B cell (primary cell): ENCODE measurements around the gene CHD6. TPM values are rescaled to one million over a fixed set of nuclear protein-coding genes. Genes with fewer than 3 reads are reported as not detected.

Source experiments
- ATAC-seq: fragments of 200-7000 bp; cut with Tn5 transposase; one replicate; pipeline ENCODE4 v1.10.0; 2021; ENCODE audit warnings: low read depth, mild to moderate bottlenecking, moderate number of reproducible peaks, moderate library complexity
- CTCF ChIA-PET: fragments of 350-600 bp; sonication (Branson Sonifier 250); formaldehyde crosslinking; loops from one replicate; lab custom pipeline; 2021; ENCODE audit warnings: antibody characterized with exemption, inconsistent platforms; lab: Charles Lee
- POLR2A ChIA-PET: fragments of 350-600 bp; sonication (Branson Sonifier 250); formaldehyde crosslinking; loops from one replicate; lab custom pipeline; 2021; ENCODE audit warnings: antibody characterized with exemption; lab: Charles Lee
- DNase-seq: peaks from one replicate; pipeline ENCODE4 v3.0.0; 2013
- H2AFZ ChIP-seq: 2 replicates; pipeline ENCODE4 v1.6.1; 2012; ENCODE audit warnings: mild to moderate bottlenecking, low read depth, low read length; ENCODE audit not compliant: insufficient read depth, poor library complexity, severe bottlenecking
- H3K27ac ChIP-seq, 2 donors: 1 replicate in 1 of 2; 2 replicates in 1 of 2; pipeline ENCODE4 v1.5.1; 2012 to 2013; ENCODE audit warnings: low read length in 2 of 2, mild to moderate bottlenecking in 2 of 2, moderate library complexity in 1 of 2
- H3K27me3 ChIP-seq, 4 experiments: fragments of 200-600 bp in 1 of 4; sonication (generic) in 1 of 4; replicated peaks in 1 of 4; 1 replicate in 2 of 4; 2 replicates in 2 of 4; pipeline versions ENCODE4 v1.6.1 to v1.7.0; 2013 to 2016; ENCODE audit warnings: low read length in 3 of 4, mild to moderate bottlenecking in 2 of 4, mixed read lengths in 1 of 4, moderate library complexity in 1 of 4; ENCODE audit not compliant: insufficient read depth in 4 of 4, control insufficient read depth in 3 of 4; ENCODE audit errors: control extremely low read depth in 1 of 4
- H3K36me3 ChIP-seq, 2 experiments: replicated peaks in 1 of 2; 1 replicate in 1 of 2; 2 replicates in 1 of 2; pipeline versions ENCODE4 v1.6.1 to v1.7.1; 2013; ENCODE audit warnings: low read length in 1 of 2; ENCODE audit not compliant: insufficient read depth in 2 of 2, control insufficient read depth in 1 of 2; ENCODE audit errors: control extremely low read depth in 1 of 2, extremely low read depth in 1 of 2
- H3K4me1 ChIP-seq, 2 donors: fragments of 200-600 bp in 1 of 2; sonication (generic) in 1 of 2; 1 replicate in 1 of 2; 2 replicates in 1 of 2; pipeline versions ENCODE4 v1.5.1 to v1.6.1; 2013 to 2017; ENCODE audit warnings: low read length in 2 of 2; ENCODE audit not compliant: control insufficient read depth in 2 of 2, insufficient read depth in 2 of 2
- H3K4me2 ChIP-seq: replicated peaks from 2 replicates; pipeline ENCODE3; 2012; ENCODE audit warnings: mild to moderate bottlenecking, low read depth, low read length; ENCODE audit not compliant: poor library complexity, severe bottlenecking
- H3K4me3 ChIP-seq, 5 experiments: fragments of 200-600 bp in 1 of 5; sonication (generic) in 1 of 5; 1 replicate in 3 of 5; 2 replicates in 2 of 5; pipeline versions ENCODE4 v1.5.1 to v1.7.0; 2011 to 2016; ENCODE audit warnings: low read length in 4 of 5, mild to moderate bottlenecking in 4 of 5, low read depth in 2 of 5, control low read depth in 1 of 5, moderate library complexity in 1 of 5; ENCODE audit not compliant: insufficient read depth in 1 of 5; ENCODE audit errors: control extremely low read depth in 1 of 5, extremely low read depth in 1 of 5
- H3K79me2 ChIP-seq: fragments of 200-600 bp; sonication (generic); one replicate; pipeline ENCODE4 v1.6.0; 2016; ENCODE audit warnings: low read length; ENCODE audit not compliant: control insufficient read depth, insufficient read depth
- H3K9ac ChIP-seq: fragments of 200-600 bp; sonication (generic); 2 replicates; pipeline ENCODE4 v1.6.1; 2017; ENCODE audit warnings: mild to moderate bottlenecking, low read length, moderate library complexity
- H3K9me3 ChIP-seq, 3 donors: one replicate each; pipeline versions ENCODE4 v1.6.1 to v1.7.1; 2013; ENCODE audit warnings: low read length in 2 of 3; ENCODE audit not compliant: control insufficient read depth in 2 of 3, insufficient read depth in 1 of 3; ENCODE audit errors: control extremely low read depth in 1 of 3
- H4K20me1 ChIP-seq: 2 replicates; pipeline ENCODE4 v1.6.0; 2012; ENCODE audit warnings: mild to moderate bottlenecking, low read length; ENCODE audit not compliant: insufficient read depth, control insufficient read depth, poor library complexity, severe bottlenecking
- H3K27ac Mint-ChIP-seq: one replicate; pipeline ENCODE4 v1.8.0; 2021; ENCODE audit warnings: mixed read lengths
- H3K27me3 Mint-ChIP-seq: one replicate; pipeline ENCODE4 v1.8.0; 2021; ENCODE audit warnings: mixed read lengths
- H3K4me1 Mint-ChIP-seq: one replicate; pipeline ENCODE4 v1.8.0; 2021; ENCODE audit warnings: mixed read lengths
- H3K4me3 Mint-ChIP-seq: one replicate; pipeline ENCODE4 v1.8.0; 2021; ENCODE audit warnings: mixed read lengths
- H3K9me3 Mint-ChIP-seq: one replicate; pipeline ENCODE4 v1.8.0; 2022; ENCODE audit warnings: mixed read lengths; ENCODE audit not compliant: insufficient read depth
- EZH2 ChIP-seq: IDR thresholded peaks from 2 replicates; pipeline ENCODE4 v1.6.1; 2012; ENCODE audit warnings: borderline replicate concordance, low read depth, mild to moderate bottlenecking, moderate library complexity, low read length; ENCODE audit not compliant: insufficient read depth, poor library complexity, severe bottlenecking
- WGBS: methylation state at CpG from one replicate; pipeline ENCODE4 v1.1.5; 2013; ENCODE audit warnings: missing lambda C conversion rate; ENCODE audit not compliant: insufficient coverage; 5-methylcytosine and 5-hydroxymethylcytosine counted together
- intact Hi-C: fragments of 100-400 bp; cut with micrococcal nuclease; formaldehyde crosslinking; loops from one replicate; pipeline ENCODE4 v1.10.0; 2022
- polyA plus RNA-seq: library from polyadenylated mRNA; depleted of rRNA; stranded (reverse); fragments of >200 nt; gene quantifications from 2 replicates; pipeline ENCODE4 v1.2.3, GENCODE V29; 2012
- total RNA-seq, 2 donors: library from RNA; stranded (reverse); fragments of 120-200 nt in 1 of 2; gene quantifications; 1 replicate in 1 of 2; 2 replicates in 1 of 2; pipeline versions ENCODE4 v1.2.3 to v1.2.4, GENCODE V29; 2013 to 2022
- TF ChIP-seq, protein P1 (sequence below): fragments of 200-600 bp; IDR thresholded peaks from one replicate; pipeline ENCODE4 v1.8.0; 2022; ENCODE audit warnings: antibody characterized with exemption, mild to moderate bottlenecking

CHD6 gene
- total and polyA plus RNA-seq, 2 donors (not counting 1 experiment from before 2014, with no cell fraction given): 10.3 to 117 TPM

DNA sequence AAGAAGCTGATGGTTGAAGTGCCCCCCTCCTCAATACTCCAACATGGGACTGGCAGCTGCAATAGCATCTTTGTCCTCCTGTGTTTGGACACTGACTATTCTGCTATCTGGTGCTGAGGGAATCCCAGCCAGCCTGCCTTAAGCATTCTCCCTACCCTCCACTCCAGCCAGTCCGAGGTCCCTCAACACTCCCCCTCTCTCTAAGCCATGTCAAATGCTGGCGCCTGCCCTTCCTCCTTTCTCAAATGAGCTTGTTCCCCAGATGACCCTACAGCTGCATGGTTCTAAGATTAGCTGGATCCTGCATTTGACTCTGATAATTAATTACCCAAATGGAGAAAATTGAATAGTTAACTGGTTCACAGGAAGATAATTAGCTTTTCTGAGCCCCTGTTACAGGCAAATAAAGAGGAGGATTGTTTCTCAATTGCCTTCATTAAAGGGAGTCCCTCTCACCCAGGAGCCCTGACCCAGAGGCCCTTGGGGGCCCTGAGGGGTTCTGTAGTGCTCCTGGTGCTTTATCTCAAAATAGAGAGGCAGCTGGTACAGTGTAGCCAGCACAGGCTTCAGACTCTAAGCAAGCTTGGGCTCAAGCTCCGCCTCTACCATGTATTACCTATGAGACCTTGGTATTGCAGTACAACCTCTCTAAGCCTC, 37.9 kb upstream of the CHD6 start:
- peaks cover 0 to 9% (median 3%) of the 10 kb centered on the region in 4 experiments for H3K27me3 ChIP-seq
- ATAC-seq (no peak), DNase-seq (no peak)
- H3K4me1 ChIP-seq: peaks cover 3 to 7% of the 10 kb centered on the region in 2 donors
- no peak overlapping the region for H3K27ac ChIP-seq
- H3K4me3 ChIP-seq: no peak overlapping the region
- intact Hi-C loops: no loop called here
- peaks cover 8% of the 10 kb centered on the region for H3K4me1 Mint-ChIP-seq
- peaks cover 40% of the 10 kb centered on the region for H3K27me3 Mint-ChIP-seq
- H3K36me3 ChIP-seq: no peaks in the 10 kb centered on the region
- TF ChIP-seq, protein P1, sequence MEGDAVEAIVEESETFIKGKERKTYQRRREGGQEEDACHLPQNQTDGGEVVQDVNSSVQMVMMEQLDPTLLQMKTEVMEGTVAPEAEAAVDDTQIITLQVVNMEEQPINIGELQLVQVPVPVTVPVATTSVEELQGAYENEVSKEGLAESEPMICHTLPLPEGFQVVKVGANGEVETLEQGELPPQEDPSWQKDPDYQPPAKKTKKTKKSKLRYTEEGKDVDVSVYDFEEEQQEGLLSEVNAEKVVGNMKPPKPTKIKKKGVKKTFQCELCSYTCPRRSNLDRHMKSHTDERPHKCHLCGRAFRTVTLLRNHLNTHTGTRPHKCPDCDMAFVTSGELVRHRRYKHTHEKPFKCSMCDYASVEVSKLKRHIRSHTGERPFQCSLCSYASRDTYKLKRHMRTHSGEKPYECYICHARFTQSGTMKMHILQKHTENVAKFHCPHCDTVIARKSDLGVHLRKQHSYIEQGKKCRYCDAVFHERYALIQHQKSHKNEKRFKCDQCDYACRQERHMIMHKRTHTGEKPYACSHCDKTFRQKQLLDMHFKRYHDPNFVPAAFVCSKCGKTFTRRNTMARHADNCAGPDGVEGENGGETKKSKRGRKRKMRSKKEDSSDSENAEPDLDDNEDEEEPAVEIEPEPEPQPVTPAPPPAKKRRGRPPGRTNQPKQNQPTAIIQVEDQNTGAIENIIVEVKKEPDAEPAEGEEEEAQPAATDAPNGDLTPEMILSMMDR: no peak
- TF ChIP-seq EZH2: no peak
- CTCF ChIA-PET: no interaction called here
- H3K4me2 ChIP-seq: no peak overlapping the region
- H4K20me1 ChIP-seq: no peaks in the 10 kb centered on the region
- POLR2A ChIA-PET: no interaction called here
- H3K9ac ChIP-seq: no peak overlapping the region
- no peaks in the 10 kb centered on the region for H3K9me3 Mint-ChIP-seq
- WGBS: 95% methylated on average over 2 of the region's 3 CpGs
- H3K79me2 ChIP-seq: no peaks in the 10 kb centered on the region
- H2AFZ ChIP-seq: no peak overlapping the region
- H3K27ac Mint-ChIP-seq: no peak overlapping the region
- H3K4me3 Mint-ChIP-seq: no peak overlapping the region
- H3K9me3 ChIP-seq: no peaks in the 10 kb centered on the region

DNA sequence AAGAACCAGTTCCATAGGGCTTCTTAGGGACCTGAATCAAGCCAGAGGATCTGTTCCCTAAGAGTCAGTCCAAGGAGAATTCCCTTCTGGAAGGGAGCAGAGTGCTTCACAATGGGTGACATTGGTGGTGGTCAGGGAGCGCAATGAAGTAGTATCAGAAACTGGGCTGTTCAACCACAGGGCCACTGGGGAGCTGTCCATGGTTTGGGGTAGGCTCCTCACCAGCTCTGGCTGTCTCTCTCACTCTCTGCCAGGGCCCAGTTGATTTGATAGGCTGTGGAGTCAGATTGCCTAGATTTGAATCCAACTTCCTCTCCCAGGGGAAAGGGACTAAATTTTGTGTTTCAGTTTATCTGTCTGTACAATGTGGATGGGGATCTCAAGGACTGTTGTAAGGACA, 36.7 kb upstream of the CHD6 start:
- H3K4me2 ChIP-seq: no peak overlapping the region
- no peak for ATAC-seq
- no peak overlapping the region for H3K27ac ChIP-seq
- no peak overlapping the region for H2AFZ ChIP-seq
- H3K79me2 ChIP-seq: no peaks in the 10 kb centered on the region
- CTCF ChIA-PET: no interaction called here
- peaks cover 3 to 7% of the 10 kb centered on the region in 2 donors for H3K4me1 ChIP-seq
- no peak overlapping the region for H3K9ac ChIP-seq
- DNase-seq: no peak
- H3K36me3 ChIP-seq: no peaks in the 10 kb centered on the region
- H3K9me3 ChIP-seq: no peaks in the 10 kb centered on the region
- Mint-ChIP-seq H3K27me3 (peaks cover 31% of the 10 kb centered on the region), H3K4me3 (no peak overlapping the region), H3K27ac (no peak overlapping the region), H3K4me1 (peaks cover 8% of the 10 kb centered on the region), H3K9me3 (no peaks in the 10 kb centered on the region)
- WGBS: 67% methylated on average over 1 of the region's 1 CpG
- H3K27me3 ChIP-seq: peaks cover 0 to 4% (median 0%) of the 10 kb centered on the region in 4 experiments
- POLR2A ChIA-PET: no interaction called here
- no peaks in the 10 kb centered on the region for H4K20me1 ChIP-seq
- TF ChIP-seq, protein P1: no peak
- no peak for TF ChIP-seq EZH2
- intact Hi-C loops: no loop called here
- H3K4me3 ChIP-seq: no peak overlapping the region
